ENCODE measurements around the gene GALNT10. TPM values are rescaled to one million over a fixed set of nuclear protein-coding genes. Genes with fewer than 3 reads are reported as not detected.

Gene GALNT10
- polyA plus RNA-seq, 1 experiment: 203 TPM

DNA sequence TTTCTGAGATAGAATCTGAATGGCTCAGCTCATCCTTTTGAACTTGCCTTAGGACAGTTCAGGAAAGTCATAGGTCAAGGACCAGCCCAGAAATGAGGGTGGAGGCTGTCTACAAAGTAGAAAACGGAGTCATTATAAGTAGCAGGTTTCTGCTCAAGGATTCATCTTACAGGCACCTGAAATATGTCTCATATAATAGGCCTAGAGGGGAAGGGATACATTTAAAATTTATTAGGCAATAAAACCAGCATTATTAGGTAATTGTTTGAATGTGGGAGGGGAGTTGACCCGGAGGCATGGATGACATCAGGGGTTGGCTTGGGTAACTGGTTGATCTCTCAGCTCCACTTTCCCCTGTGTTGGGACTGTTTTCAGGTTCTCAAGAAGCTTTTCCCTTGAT is 11.9 kb upstream of the GALNT10 start:
- CTCF ChIA-PET: interaction anchor here (1.0 to 4.7 kb wide), 10 partner anchors 11 to 209 kb away, joined by 3 to 48 read pairs (median 8); partner anchors contain the start of gene GALNT10
- no peak for DNase-seq (ENCODE audit: low read depth)
- TF ChIP-seq, protein P1, sequence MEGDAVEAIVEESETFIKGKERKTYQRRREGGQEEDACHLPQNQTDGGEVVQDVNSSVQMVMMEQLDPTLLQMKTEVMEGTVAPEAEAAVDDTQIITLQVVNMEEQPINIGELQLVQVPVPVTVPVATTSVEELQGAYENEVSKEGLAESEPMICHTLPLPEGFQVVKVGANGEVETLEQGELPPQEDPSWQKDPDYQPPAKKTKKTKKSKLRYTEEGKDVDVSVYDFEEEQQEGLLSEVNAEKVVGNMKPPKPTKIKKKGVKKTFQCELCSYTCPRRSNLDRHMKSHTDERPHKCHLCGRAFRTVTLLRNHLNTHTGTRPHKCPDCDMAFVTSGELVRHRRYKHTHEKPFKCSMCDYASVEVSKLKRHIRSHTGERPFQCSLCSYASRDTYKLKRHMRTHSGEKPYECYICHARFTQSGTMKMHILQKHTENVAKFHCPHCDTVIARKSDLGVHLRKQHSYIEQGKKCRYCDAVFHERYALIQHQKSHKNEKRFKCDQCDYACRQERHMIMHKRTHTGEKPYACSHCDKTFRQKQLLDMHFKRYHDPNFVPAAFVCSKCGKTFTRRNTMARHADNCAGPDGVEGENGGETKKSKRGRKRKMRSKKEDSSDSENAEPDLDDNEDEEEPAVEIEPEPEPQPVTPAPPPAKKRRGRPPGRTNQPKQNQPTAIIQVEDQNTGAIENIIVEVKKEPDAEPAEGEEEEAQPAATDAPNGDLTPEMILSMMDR (IDR thresholded peaks at IDR 0.05; ENCODE audit: insufficient read depth, low read depth, low read length): no peak
- peaks cover 2% of the 10 kb centered on the region; the same call in 1 of the 2 replicates for H3K27me3 ChIP-seq (ENCODE audit: control insufficient read depth, insufficient read depth, low read length)
- H3K4me3 ChIP-seq (ENCODE audit: low read depth, low read length): no peak overlapping the region
- H3K36me3 ChIP-seq (ENCODE audit: control insufficient read depth, insufficient read depth, low read length): no peaks in the 10 kb centered on the region
- POLR2A ChIA-PET: no interaction called here

DNA sequence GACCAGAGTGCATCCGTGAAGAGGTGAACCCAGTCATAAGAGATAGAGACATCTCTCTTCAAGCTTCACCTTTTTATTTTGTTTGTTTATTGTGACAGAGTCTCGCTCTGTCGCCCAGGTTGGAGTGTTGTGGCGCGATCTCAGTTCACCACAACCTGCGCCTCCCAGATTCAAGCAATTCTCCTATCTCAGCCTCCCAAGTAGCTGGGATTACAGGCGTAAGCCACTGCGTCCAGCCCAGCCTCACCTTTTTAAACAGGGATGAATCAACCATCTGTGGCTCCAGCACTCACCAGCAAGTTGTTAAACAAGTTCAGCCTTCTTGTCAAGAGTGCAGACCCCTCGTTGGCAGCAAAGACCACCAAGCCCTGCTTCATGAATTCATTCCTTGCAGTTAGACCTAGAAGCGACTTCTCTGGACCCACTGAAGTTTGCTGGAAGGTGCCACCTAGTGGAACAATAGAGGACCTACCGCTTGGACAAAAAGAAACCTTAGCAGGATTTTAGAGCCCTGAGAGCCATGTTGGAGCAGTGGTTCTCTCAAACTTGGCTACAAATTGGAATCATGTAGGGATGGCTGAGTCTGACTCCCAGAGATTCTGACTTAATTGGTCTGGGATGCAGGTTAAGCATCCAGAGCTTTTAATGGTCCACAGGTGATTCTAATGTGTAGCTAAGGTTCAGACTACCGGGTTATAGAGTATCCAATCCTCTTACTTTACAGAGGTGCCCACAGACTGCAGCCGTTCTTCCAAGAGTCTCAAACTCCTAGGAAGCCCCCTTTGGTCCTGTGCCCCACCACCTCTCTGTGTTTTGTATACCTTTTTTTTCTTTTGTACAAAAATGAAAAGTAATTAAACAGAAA is 10.5 kb upstream of the GALNT10 start:
- H3K27me3 ChIP-seq (ENCODE audit: control insufficient read depth, insufficient read depth, low read length): 0 out of 2 replicates have a peak, but pooled peaks cover under 1% of the 10 kb centered on the region
- no peak for DNase-seq (ENCODE audit: low read depth)
- POLR2A ChIA-PET: no interaction called here
- H3K4me3 ChIP-seq (ENCODE audit: low read depth, low read length): no peak overlapping the region
- TF ChIP-seq, protein P1 (IDR thresholded peaks at IDR 0.05; ENCODE audit: insufficient read depth, low read depth, low read length): peak; percentile 87
- no peaks in the 10 kb centered on the region for H3K36me3 ChIP-seq (ENCODE audit: control insufficient read depth, insufficient read depth, low read length)
- CTCF ChIA-PET: interaction anchor here (0.6 to 4.7 kb wide), 27 partner anchors 10 to 258 kb away, joined by 3 to 48 read pairs (median 4); partner anchors contain the start of gene GALNT10

DNA sequence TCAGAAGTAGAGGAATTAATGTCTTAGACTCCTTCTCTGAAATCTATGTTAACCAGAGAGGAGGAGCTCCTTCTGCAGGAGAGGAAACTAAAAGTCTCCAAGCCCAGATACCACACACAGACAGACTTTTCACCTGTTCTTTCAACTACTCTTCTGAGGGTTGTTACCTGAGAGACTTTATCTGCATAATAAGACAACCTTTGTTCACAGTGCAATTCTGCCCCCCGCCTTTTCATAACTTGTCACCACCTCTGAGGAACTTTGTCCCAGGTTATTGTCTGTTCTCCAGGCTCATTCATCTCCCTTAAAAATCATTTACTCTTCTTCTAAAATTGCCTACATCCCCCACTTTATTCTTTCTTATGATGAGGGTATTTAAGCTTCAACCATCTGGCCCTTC is 9.4 kb upstream of the GALNT10 start:
- Histone ChIP-seq H3K4me3 (ENCODE audit: low read depth, low read length) (no peak overlapping the region), H3K36me3 (ENCODE audit: control insufficient read depth, insufficient read depth, low read length) (no peaks in the 10 kb centered on the region), H3K27me3 (ENCODE audit: control insufficient read depth, insufficient read depth, low read length) (no peaks in the 10 kb centered on the region)
- DNase-seq (ENCODE audit: low read depth): no peak
- POLR2A ChIA-PET: no interaction called here
- CTCF ChIA-PET: interaction anchor here (0.6 to 4.7 kb wide), 10 partner anchors 9 to 224 kb away, joined by 3 to 48 read pairs (median 8); partner anchors contain the start of gene GALNT10
- TF ChIP-seq, protein P1 (IDR thresholded peaks at IDR 0.05; ENCODE audit: insufficient read depth, low read depth, low read length): no peak

DNA sequence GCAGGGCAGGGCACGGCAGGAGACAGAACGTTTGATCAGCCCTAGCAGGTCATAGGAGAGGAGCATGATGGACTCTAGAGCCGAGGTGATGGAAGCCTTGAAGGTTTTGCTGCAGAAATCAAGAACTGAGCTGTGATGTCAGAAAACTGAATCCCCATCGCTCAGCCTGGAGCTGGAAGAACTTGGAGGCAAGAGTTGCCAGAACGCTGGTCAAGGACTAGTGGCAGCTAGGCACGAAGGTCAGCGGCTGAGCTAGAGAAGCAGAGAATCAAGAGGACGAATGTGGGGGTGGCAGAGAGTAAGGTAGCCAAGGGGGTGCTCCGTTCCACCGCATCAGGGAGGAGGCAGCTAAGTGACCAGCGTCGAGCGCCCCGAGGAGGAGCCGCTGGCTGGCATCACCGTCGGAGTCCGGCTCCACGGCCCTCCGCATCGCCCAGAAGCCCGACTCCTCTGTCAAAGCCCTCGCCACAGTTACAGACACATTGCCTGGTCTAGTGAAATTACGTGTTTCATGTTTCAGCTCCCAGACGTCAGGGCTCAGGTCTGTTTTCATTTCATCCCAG is 1.2 kb upstream of the GALNT10 start:
- POLR2A ChIA-PET: no interaction called here
- DNase-seq (ENCODE audit: low read depth): no peak
- H3K36me3 ChIP-seq (ENCODE audit: control insufficient read depth, insufficient read depth, low read length): no peaks in the 10 kb centered on the region
- CTCF ChIA-PET: interaction anchor here (0.6 to 7.6 kb wide), 12 partner anchors 9 to 836 kb away, joined by 3 to 69 read pairs (median 3); no protein-coding TSS in a partner anchor
- H3K27me3 ChIP-seq (ENCODE audit: control insufficient read depth, insufficient read depth, low read length): no peaks in the 10 kb centered on the region
- TF ChIP-seq, protein P1 (IDR thresholded peaks at IDR 0.05; ENCODE audit: insufficient read depth, low read depth, low read length): no peak
- H3K4me3 ChIP-seq (ENCODE audit: low read depth, low read length): peak overlapping the region; percentile 81
